Measurements from ENCODE around the gene SLCO1B3.
A peak's percentile ranks its signal among the peaks of the same experiment; 100 is the strongest.
"Not testable (repeated sequence)": the region's sequence is repeated elsewhere in the genome, so short reads cannot be mapped to it uniquely, and the experiment has no call there.

SLCO1B3 gene, protein sequence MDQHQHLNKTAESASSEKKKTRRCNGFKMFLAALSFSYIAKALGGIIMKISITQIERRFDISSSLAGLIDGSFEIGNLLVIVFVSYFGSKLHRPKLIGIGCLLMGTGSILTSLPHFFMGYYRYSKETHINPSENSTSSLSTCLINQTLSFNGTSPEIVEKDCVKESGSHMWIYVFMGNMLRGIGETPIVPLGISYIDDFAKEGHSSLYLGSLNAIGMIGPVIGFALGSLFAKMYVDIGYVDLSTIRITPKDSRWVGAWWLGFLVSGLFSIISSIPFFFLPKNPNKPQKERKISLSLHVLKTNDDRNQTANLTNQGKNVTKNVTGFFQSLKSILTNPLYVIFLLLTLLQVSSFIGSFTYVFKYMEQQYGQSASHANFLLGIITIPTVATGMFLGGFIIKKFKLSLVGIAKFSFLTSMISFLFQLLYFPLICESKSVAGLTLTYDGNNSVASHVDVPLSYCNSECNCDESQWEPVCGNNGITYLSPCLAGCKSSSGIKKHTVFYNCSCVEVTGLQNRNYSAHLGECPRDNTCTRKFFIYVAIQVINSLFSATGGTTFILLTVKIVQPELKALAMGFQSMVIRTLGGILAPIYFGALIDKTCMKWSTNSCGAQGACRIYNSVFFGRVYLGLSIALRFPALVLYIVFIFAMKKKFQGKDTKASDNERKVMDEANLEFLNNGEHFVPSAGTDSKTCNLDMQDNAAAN

GRCh38 chr12:20810487-20810886 is at the start of gene SLCO1B3:
Gene SLCO1B3 (plus strand): TSS chr12:20810705. CDS start chr12:20815739, 5,034 bp downstream.
- DNase-seq (ENCODE audit: low spot score) = no peak

- DNase-seq (ENCODE audit: low spot score) = no peak
Observed at GRCh38 chr12:20777420-20777819, 33.1 kb upstream of the SLCO1B3 start.

DNA sequence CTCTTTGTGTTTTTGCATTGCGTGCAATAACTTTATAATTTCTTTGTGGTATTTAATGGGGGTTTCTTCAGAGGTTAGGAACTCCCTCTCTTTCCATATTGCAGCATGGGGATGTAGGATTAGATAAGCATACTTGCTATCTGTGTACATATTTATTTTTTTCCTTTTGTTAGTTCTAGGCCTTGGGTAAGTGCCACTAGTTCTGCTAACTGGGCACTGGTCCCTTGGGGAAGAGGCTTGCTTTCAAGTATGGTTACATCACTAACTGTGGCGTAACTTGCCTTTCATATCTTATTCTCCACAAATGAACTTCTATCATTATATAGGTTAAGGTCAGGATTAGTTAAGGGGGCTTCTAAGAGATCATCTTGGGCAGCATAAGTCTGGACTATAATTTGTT is 31.5 kb upstream of the SLCO1B3 start:
- DNase-seq (ENCODE audit: low spot score) = no peak

DNA sequence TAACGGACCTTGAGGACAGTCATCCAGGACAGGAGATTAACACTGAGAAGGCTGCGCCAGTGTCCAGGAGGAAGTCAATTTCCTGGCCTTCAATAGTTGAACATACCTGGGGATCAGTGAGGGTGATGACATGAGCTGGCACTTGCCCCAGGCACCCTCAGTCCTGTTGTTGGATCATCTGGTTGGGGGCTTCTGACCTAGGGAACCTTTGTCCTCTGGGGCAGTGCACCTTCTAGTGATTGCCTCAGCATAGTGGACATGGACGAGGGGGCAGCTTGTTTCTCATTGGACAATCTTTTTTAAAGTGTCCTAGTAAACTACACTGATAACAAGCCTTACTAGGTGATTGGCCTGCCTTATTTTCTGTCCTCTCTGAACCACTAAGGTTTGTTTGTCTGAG is 30.5 kb upstream of the SLCO1B3 start:
- not testable (repeated sequence) for DNase-seq (ENCODE audit: low spot score)

- not testable (repeated sequence) for DNase-seq (ENCODE audit: low spot score)
Observed at GRCh38 chr12:20783796-20784357, 26.6 kb upstream of the SLCO1B3 start.

DNA sequence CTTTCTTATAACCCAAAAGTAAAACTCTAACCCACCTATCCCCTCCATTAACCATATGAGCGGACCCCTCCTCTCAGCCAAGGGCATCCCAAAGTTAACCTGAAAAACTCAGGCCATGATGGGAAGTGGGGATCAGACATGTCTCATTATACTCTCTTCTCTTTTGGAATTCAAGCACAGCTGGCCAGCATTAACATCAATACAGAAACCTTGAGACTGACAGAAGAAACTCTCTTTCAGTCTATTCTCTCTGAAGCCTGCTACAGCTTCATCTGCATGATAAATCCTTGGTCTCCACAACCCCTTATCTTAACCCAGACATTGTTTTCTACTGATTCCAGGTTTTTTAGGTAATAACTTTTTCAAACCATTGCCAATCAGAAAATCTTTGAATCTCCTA is 17.5 kb upstream of the SLCO1B3 start:
- DNase-seq (ENCODE audit: low spot score) = no peak

GRCh38 chr12:20798554-20798953 is 12.0 kb upstream of the SLCO1B3 start:
- peak; percentile 17 for DNase-seq (ENCODE audit: low spot score)

- no peak for DNase-seq (ENCODE audit: low spot score)
Observed at GRCh38 chr12:20800160-20800559, 10.3 kb upstream of the SLCO1B3 start.

GRCh38 chr12:20801035-20801434 is 9.5 kb upstream of the SLCO1B3 start:
- DNase-seq (ENCODE audit: low spot score) = no peak

DNA sequence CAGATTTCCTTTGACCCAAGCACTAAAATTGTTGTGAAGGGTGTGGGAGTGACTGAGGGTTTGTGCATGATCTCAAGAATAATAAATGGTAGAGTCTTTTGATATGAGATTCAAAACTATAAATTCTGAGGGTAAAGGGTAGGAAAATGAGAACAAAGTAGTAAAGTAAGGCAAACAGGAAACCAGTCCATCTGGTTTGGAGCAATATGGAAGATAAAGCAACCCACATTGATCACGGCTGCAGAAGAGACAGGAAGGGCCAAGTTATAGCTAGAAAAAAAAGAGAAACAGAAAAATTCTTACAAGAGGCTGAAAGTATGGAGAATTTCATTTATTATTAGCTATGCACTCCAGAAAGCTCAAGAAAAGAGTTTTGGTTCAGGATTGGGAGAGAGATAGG is 4.6 kb upstream of the SLCO1B3 start:
- DNase-seq (ENCODE audit: low spot score) = no peak

GRCh38 chr12:20807192-20808080 is 3.1 kb upstream of the SLCO1B3 start:
- DNase-seq (ENCODE audit: low spot score) = no peak

GRCh38 chr12:20808521-20808920 is 2.0 kb upstream of the SLCO1B3 start:
- DNase-seq (ENCODE audit: low spot score) = no peak

DNA sequence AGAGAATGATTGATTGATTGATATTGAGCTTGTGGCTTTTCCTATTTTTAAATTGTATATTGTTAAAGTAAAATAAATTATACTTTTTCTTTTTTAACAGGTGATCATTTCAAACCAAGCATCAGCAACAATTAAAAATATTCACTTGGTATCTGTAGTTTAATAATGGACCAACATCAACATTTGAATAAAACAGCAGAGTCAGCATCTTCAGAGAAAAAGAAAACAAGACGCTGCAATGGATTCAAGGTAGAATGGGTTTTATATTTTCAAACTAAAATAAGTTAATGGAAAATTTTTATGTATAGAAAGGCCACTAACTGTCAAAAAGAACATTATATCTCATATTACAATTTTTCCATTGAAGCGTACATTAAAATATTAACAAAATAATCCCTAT is 5.1 kb downstream of the SLCO1B3 start:
- no peak for DNase-seq (ENCODE audit: low spot score)

DNA sequence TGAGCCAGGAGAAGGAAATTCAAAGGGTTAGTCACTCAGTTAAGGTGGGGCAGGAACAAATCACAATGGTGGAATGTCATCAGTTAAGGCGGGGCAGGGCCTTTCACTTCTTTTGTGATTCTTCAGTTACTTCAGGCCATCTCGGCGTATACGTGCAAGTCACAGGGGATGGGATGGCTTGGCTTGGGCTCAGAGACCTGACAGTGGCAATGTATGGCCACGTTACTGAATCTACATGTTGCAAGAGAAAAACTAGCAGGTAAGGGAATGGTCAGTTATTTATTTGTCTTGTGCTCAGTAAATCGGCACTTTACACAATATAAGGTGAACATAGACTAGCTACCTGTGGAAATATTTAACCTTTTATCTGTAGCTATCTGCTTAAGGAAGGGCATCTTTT is 11.9 kb downstream of the SLCO1B3 start:
- DNase-seq (ENCODE audit: low spot score) = no peak

DNA sequence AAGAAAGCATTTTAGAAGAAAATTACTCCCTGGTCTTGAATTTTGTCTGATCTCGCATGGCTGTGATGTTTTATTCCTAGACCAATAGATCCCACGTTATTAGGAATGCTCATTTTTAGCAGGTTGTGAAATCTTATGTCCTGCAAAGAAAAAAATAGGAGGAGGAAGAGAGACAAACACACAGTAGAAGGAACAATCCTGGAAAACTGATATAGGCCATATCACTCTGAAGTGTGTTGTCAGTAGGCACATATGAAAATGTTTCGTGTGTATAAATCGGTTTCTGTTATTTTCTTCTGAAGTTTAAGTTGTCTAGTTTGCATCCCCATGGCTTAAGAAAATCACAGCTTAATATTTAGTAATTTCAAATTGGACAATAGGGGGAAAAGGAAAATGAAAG is 12.4 kb downstream of the SLCO1B3 start:
- no peak for DNase-seq (ENCODE audit: low spot score)

- DNase-seq (ENCODE audit: low spot score) = no peak
Observed at GRCh38 chr12:20829919-20830318, 19.4 kb downstream of the SLCO1B3 start.

DNA sequence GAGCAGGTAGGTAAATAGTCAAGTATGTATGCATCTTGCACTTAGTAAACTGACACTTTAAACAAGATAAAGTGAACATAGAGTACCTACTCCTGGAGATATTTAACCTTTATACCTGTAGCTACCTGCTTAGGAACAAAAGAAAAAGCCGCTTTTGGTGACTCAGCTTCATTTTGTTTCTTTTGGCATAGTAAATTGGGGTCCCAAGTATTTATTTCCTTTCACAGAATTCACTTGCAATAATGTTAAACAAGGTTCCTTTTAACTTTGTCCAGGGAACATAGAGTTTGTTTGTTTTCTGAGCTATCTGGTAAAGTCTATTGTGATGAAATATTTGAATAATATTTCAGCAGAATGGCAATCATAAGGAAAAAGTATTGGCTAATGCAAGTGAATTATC is 20.0 kb downstream of the SLCO1B3 start:
- no peak for DNase-seq (ENCODE audit: low spot score)

GRCh38 chr12:20832911-20833310 is 22.4 kb downstream of the SLCO1B3 start:
- DNase-seq (ENCODE audit: low spot score) = peak; percentile 1

- DNase-seq (ENCODE audit: low spot score) = no peak
Observed at GRCh38 chr12:20852649-20853048, 42.1 kb downstream of the SLCO1B3 start.

DNA sequence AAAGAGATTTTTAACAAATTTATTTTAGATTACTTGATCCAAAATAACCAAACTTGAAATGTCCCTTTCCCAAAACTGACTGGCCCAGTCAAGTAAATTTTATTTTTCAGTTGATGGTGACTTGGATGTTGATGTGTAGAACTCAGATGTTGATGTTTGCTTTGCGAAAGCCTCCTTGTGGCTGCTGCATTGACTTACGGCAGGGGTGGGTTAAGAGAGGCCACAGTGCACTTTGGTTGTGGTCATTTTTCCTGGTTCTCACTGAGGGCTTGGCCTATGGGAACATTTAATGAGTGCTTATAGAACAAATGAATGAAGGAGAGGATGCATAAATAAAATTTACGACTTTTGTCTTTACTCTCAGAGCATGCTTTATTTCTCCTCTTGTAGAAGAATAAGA is 52.6 kb downstream of the SLCO1B3 start:
- no peak for DNase-seq (ENCODE audit: low spot score)

GRCh38 chr12:20865873-20866272 is 55.4 kb downstream of the SLCO1B3 start:
- no peak for DNase-seq (ENCODE audit: low spot score)

DNA sequence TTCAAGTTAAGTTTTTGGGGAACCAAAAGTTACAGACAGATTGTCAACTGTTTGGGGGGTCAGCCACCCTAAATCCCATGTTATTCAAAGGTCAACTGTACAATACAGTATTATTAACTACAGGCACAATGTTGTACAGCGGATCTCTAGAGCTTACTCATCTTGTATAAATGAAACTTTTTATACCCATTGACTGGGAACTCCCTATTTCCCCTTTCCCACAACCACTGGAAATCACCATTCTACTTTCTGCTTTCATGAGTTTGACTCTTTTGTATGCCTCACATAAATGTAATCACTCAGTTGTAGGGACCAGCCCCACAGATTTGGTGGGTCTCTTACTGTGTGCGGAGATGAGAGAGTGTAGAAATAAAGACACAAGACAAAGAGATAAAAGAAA is 57.8 kb downstream of the SLCO1B3 start:
- no peak for DNase-seq (ENCODE audit: low spot score)
